ENCODE data around the gene PTPRN2.
"Not testable (repeated sequence)": the region's sequence is repeated elsewhere in the genome, so short reads cannot be mapped to it uniquely, and the experiment has no call there.

The PTPRN2 gene

DNA sequence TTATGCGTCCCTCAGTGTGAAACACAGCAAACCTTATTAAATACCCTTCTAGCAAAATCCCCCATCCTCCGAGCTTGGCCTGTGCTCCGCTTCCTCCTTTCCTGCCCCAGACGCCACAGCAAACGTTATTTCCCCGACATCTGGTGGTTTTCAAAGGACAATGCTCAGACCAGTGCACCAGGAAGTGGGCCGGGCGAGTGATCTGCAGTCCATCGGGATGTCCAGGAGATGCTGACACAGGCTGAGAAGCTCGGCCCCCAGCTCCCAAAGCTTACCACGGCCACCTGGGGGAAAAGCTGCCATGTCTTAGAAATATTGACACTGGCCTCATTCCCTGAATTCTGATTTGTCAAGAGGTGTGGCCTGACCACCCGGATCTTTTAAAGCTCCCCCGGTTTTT is 129.5 kb downstream of the PTPRN2 start:
- no peak for DNase-seq

DNA sequence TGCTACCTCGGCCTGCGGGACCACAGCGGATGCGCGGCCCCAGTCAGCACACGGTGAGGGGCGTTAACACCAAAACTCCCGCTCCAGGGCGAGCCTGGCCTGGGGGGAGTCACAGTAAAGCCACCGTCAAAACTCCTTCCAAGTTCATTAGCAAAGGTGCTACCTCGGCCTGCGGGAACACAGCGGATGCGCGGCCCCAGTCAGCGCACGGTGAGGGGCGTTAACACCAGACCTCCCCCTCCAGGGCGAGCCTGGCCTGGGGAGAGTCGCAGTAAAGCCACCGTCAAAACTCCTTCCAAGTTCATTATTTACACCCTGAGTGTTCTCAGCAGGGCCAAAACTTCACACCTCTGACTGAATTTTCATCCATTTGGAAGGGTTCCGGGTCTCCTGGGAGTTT is 130.0 kb downstream of the PTPRN2 start:
- not testable (repeated sequence) for DNase-seq

DNA sequence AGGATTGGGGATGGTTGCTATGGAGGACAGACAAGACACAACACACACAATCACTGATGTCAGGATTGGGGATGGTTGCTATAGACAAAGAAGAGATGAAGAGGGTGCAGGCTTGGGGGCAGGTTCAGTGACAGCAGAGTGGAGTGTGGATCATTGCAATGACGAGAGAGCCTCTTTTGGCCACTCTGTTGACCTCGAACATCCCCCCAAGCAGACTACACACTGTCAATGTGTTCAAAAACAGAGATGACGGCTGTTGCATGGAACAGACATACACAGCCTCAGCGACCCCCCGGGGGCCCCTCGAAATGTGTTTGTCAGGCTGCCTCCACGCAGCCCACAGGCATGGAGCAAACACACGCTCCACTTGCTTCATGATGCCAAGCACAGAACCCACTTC is 133.0 kb downstream of the PTPRN2 start:
- no peak for DNase-seq

DNA sequence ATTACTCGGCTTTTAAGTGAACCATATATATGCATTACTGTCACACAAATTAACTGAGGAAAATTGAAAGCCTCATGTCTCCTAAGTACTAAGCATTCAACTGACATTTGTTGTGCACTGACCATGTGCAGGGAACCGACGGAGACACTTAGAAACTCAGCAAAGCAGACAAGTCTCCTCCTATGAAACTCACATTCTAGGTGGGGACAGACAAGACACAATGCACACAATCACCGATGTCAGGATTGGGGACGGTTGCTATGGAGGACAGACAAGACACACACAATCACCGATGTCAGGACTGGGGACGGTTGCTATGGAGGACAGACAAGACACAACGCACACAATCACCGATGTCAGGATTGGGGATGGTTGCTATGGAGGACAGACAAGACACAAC is 134.0 kb downstream of the PTPRN2 start:
- no peak for DNase-seq

DNA sequence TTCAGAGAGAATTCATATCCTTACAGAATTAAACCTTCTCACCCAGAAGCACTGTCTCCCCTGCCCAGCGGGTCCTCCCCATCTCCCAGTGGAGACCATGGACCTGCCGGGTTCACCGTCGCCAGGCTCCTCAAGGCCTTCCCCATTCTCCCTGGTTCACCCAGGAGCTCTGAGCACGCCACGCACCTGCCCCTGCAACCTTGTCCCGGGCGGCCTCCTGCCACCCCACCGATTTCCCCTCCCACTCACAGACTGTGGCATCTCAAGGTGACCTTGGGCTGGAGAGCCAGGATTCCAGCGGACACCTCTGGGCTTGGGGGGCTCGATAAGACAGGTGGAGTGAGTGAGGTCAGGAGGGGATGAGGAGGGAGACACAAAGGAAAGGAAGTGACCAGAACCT is 135.3 kb downstream of the PTPRN2 start:
- no peak for DNase-seq

DNA sequence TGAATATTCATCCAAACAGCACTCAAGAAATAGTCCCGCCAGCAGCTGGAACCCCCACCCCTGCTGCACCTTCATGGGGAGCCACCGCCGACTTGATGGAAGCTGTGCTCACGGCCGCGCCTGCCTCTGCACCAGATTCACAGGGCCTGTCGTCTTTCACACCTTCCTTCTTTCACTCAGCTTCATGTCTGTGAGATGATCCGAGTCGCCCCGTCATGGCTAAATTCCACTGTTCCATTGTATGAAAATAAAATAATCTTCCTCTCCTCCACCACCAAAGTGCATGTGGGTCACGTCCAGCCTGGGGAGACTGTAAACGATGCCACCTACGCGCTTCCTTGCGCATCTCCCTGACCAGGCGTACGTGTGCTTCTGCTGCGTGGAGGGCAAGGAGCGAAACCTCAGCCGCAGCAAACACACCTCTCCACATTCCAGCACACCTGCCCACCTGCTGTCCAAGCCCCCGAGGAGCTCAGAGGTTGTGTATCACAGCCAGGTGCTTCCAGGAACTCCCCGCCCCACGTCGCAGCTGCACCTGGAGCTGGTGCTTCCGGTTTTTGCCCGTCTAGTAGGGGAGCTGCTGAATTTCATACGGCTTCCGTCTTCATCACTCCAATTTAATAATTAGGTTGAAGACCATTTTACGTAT is 137.0 kb downstream of the PTPRN2 start:
- DNase-seq, result no peak

DNA sequence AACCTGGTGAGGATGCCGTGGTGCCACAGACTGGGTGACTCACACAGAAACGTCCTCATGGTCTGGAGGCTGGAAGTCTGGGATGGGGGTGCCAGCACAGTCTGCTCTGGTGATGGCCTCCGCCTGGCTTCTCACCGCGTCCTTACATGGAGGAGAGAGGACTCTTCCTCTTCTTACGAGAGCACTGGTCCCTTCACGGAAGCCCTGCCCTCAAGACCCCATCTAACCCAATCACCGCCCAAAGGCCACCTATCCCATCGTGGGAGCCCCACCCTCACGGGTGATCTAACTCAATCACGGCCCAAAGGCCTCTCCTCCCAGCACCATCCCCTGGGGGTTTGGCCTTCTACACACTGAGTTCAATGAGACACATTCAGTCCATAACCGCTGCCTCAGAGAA is 137.7 kb downstream of the PTPRN2 start:
- DNase-seq, result no peak

DNA sequence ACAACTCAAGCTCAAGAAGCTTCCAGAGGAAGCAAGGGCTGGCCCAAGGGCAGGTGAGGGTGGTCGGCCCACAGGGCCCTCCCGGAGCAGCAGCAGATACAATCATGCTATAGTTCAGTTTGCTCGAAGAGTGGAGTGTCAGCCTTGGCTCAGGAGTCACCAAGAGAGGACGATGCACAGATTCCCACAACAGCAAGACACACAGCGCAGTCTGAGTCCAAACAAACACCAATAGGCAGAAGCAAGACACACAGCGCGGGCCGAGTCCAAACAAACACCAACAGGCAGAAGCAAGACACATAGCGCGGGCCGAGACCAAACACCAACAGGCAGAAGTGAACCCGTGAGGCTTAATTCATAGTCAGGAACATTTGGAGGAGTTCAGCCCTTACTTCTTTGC is 138.4 kb downstream of the PTPRN2 start:
- no peak for DNase-seq

DNA sequence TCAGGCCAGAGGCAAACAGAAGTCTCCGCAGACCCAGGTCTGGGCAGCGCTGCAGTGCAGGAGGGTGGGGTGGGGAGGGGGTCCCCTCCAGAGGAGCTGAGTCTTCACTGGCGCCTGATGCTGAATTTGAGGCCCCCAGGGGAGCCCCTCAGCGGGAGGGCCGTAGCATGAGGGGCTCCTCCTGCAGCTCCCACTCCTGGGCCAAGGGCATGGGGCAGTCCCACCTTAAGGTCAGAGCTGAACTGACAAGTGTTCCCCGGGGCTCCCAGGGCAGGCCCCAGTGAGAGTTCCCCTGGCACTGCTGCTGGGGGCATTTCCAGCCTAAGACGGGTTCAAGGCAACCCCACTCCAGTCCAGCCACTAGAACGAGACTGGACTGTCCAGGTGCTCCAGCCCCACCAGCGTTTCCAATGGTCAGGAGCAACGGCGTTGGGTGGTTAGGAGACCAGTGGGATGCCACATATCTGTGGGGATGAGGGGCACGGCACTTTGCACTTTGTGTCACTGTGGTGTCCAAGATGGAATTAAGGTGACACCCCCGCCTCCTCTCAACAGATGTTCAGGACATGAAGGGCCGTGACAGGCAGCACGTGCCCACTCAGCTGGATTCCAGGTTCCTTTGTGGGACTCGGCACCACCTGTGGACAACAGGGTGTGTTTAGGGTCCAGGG is 139.1 kb downstream of the PTPRN2 start:
- DNase-seq, result no peak

DNA sequence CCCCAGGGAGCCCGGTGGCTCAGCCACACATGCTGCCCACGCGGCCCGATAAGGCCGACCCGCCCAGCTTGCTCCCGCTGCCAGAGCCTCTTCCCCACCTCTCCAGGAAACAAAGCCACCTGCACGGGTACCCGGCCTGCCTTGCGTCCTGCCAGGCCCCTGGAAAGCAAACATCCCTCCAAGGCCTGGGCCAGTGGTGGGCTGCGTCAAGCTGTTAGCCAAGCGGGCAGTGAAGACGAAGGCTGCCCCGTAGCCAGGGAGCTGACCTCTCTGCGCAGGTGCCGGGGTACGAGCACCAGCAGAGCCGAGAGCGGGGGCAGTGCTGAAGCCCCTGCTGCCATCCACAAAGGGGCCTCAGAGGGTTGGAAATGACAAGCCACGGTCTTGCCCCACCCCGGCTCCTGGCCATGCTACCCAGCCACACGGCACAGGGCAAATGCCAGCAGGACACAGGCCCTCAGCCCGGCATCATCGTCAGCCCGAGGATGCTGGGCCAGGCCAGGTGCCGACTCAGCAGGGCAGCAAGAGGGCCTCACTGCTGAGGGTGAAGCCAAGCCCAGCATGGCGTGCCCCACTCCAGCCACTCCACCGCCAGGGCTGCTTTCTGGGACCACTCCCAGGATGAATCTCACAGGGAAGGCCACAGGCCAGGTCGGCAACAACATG is 140.0 kb downstream of the PTPRN2 start:
- no peak for DNase-seq

DNA sequence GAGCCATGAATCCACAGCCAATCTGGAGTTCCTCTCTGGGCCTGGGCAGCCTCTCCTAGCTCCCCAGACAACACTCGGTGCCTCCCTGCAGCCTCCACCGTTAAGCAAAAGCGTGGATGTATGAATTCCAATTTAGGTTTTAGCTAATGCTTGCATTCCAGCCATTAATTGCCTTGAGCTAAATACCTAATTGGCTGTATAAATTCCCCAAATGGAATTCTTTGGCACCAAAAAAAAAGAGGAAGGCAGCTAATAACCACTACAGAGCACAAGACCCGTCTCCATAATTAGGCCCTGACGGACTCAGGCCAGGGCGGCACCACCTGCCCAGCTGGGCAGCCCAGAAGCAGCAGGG is 140.5 kb downstream of the PTPRN2 start:
- DNase-seq, result no peak

DNA sequence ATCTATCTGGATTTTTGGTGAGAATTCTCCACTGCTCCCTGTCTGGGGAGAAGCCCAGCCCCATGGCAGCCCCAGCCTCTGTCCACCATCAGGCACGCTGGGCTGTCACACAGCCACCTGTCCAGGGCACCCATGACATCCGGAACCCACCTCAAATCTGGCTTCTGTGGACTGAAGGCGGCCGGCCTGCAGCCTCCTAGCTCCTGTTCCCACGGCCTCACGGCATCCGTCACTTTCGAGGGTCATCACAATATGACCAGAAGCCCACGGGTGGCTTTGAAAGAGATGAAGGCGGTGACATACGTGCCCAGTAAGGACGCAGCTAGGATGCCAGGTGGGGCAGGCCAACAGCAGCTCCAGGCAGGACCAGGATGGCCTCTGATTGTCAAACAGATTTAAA is 140.9 kb downstream of the PTPRN2 start:
- no peak for DNase-seq

DNA sequence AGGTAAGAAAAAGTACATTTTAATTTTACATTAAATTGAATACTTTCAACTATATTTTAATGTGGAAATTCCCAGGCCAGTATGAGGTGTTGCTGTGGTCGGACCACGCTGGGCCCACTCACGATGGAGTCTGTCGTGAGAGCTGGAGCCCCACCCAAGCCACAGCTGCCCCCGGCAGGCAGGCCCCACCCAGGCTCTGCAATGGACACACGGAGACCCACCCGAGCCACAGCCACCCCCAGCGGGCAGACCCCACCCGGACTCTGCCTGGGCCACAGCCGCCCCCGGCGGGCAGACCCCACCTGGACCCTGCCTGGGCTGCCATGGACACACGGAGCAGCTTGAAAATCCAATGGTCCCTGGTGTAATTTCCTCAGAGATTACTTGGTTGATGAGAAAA is 141.3 kb downstream of the PTPRN2 start:
- no peak for DNase-seq

DNA sequence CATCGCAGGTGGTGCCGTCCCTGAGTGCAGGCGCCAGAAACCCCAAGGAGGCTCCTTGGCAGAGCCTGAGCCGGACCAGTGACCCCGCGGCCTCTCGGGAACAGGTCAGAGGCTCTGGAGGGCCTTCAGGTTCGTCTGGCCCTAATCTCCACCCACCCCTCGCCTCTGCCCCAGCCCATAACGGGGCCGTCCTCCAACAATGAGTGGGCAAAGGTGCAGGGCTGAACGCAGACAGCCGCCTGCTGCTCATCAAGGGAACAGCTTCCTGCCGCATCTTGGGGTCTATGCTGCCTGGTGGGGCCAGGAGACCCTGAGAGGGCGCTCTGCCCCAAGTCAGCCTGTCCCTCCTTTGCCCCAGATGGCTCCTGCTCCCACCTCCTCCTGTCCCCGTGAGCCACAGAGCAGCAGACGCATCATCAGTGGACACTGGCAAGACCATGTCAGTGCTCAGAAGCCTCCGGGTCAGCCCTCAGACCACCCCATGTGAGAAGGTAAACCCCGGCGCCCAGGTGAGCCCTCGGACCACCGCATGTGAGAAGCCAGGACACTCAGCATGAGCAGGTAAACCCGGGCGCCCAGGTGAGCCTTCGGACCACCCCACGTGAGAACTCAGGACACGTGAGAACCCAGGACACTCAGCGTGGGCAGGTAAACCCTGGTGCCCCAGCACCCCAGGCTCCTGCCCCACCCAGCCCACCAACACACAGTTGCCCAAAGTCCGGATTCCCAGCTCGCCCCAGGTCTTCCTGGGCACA is 142.0 kb downstream of the PTPRN2 start:
- no peak for DNase-seq

DNA sequence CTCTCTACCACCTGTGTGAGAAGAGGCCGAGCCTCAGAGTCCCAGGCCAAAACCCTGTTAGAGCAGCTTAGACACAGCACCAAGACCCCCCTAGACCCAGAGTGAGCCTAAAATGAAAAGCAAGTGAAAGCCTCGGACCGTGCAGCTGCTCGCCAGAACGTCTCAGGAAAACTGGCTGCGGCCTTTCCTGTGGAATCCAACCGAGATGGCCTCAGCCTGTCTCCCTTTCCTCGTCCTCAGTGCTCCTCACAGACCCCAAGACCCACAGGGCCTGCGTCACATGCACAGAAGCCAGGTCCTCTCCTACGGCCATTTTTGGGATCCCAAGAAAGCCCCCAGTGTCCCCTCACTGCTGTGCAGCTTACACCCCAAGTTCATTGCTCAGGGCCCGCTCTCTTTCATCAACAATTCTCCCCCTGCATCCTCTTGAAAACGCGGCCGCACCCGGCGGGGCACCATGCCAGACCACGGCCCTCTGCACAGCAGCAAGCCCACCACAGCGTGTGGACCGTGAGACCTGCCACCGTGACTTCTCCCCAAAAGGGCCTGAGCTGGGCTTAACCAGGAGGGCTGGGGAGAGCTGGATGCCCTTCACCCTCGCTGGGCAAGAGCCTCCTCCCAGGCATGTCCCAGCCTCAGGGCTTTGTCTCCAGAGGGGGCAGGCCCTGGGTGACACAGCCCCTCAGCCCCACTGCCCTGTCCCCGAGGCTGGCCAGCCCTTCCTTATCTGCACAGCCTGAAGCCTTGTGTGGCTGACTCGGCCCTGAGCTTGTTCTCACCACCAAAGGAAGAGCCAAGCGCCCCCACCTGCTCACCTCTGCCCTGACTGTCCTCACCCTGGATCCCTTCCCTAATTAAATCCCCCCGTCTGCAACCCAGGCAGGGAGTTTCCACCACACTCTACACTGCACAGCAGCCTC is 142.9 kb downstream of the PTPRN2 start:
- DNase-seq, result no peak

DNA sequence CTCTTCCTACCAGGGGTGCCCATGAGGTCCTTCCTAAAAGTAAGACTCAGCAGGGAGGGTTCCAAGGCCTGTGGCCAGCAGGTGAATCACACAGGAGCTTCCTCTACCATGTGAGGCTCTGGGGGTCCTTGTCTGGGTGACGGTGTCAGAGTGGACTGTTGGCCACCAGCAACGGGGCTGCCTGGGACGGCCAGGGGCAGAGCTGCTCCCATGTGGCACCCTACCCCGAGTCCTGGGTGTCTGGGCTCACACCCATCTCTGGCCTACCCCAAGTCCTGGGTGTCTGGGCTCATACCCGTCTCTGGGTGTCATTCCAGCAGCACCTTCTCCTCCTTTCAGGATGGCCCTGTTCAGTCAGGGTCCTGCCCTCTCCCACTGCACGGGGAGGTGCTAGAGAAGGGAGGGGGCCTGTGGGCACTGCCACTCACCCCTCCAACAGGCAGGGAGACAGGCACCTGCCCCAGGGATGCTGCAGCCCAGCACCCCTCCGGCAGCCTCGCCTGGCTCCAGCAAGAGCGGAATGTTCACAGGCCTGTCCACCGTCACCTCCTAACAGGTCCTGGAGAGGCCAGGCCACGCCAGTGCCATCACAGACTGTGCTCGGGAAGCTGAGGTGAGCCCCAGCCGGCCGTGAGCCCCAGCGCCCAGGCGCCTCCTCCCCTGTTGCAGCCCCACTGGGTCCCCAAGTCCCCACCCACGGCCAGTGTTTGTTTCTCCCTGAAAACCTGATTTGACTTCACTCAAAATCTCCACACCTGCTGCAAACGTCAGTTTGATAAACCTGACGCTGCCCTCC is 143.7 kb downstream of the PTPRN2 start:
- DNase-seq, result no peak

DNA sequence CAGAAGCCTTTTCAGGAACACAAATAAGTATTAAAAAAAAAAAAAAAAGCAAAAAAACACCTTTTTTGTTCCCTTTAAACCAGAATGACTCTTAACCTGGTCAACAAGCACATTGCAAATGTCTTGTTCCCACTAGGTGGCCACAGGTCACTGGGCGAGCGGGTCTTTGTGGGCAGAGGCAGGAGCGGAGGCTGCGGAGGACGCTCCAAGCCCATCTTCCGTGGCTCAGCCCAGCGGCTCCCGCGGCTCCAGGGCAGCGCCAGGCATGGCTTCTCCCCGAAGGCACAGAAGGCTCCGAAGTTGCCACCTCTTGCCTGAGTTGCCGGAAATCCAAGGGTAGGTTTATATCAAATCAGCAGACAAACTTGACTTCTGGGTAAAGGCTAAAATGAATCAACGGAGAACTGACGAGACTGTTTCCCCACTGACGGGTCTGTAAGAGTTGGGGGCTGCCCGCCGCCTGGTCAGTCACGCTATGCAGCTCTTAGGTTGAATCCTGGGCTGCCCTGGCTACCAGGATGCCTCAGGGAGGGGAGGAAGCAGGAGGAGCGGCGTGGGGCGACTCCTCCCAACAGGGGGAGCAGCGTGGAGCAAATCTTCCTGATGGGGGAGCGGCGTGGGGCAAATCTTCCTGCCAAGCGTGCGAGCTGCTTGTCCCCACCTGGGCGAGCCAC is 144.5 kb downstream of the PTPRN2 start:
- DNase-seq, result no peak

DNA sequence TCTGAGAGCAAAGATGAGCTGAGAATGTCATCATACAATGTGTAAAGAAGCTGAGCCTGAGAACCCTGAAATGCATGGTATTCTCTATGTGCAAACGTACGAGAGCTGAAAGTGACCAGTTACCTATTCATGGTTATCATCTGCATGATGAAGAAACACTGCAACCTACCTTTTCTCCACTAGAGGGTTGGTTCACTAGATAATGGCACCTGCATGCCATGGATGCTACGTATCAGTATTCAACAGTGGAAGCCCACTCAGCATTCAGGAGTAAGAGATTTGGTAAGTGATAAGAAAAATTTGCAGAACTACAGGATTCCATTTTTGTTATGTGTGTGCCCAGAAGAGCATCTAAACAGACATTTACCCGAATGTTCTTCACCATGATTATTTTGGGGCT is 145.4 kb downstream of the PTPRN2 start:
- DNase-seq, result peak; percentile 4

DNA sequence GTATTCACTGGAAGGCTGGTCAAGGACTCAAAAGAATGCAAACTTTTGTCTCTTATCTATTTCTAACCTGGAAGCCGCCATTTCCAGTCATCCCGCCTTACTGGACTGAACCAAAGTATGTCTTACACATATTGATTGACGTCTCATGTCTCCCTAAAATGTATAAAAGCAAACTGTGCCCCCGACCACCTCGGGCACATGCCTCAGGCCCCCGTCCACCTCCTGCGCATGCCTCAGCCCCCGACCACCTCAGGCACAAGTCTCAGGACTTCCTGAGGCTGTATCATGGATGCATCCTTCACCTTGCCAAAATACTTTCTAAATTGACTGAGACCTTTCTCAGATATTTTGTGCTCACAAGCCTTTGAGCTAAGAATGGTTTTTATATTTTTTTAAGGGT is 148.6 kb downstream of the PTPRN2 start:
- DNase-seq, result no peak

DNA sequence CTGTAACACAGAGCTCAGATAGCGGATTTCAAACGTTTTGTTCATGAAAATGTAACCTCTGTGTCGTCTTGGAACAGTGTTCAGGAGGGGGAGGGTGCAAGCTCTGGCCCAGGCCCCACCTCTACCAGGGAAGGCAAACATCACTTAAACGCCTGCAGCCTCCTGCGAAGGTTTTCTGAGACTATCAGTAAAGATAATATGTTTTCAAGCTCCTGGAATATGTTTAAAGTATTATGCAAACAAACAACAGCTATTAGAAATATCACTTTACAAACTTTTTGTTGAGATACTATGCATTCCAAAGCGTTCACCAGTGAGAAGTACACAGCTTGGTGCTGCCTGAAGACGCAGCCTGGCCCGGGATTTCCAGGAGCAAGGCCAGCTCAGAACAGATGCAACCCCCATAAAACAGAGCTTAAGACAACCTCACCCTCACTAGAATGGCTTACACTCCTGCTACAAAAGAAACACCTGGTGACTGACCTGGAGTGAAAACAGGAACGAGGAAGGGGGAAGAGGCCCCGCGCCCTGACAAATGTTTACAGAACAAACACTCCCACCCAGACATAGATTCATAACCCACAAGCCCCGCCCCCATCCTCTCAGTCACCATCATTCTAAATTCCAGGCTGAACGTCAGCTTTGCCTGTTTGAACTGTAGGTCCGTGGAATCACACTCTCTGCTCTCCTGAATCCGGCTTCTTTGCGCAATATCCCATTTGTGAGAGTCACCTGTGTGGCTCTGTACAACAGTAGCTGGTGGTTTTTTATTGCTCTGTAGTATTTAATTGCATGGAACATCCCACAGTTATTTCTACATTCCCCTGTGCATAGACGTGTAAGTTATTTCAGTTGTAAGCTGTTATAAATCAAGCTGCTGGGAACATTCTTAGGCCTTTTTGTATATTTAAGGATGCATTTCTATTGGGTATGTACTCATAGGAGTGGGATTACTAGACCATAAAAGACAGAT is 155.0 kb downstream of the PTPRN2 start:
- no peak for DNase-seq

All from NCI-H2171 (cell line).